Mesothelial cell of epicardium (in vitro differentiated cells): Measurements from ENCODE around the gene MMP24OS. TPM values are rescaled to one million over a fixed set of nuclear protein-coding genes. Genes with fewer than 3 reads are reported as not detected.
"Not testable (repeated sequence)": the region's sequence is repeated elsewhere in the genome, so short reads cannot be mapped to it uniquely, and the experiment has no call there.

Source experiments
- DNase-seq, 2 experiments: peaks; one replicate each; pipeline ENCODE4 v3.0.0; 2021; ENCODE audit warnings: low spot score in 2 of 2; ENCODE audit not compliant: unreplicated experiment in 2 of 2
- H3K27ac Mint-ChIP-seq: 2 replicates; pipeline ENCODE4 v1.8.0; 2021; ENCODE audit warnings: mixed read lengths
- H3K27me3 Mint-ChIP-seq: 2 replicates; pipeline ENCODE4 v1.8.0; 2021; ENCODE audit warnings: low read depth, mixed read lengths
- H3K36me3 Mint-ChIP-seq: 2 replicates; pipeline ENCODE4 v1.8.0; 2021; ENCODE audit warnings: mixed read lengths
- H3K4me1 Mint-ChIP-seq: 2 replicates; pipeline ENCODE4 v1.8.0; 2021; ENCODE audit warnings: mixed read lengths
- H3K4me3 Mint-ChIP-seq: 2 replicates; pipeline ENCODE4 v1.8.0; 2021; ENCODE audit warnings: mild to moderate bottlenecking, moderate library complexity, mixed read lengths
- H3K9me3 Mint-ChIP-seq: 2 replicates; pipeline ENCODE4 v1.8.0; 2021; ENCODE audit warnings: mixed read lengths
- CTCF ChIP-seq: fragments of 200-600 bp; sonication (generic); IDR thresholded peaks from one replicate; pipeline ENCODE4 v1.5.0; 2021; ENCODE audit warnings: antibody characterized with exemption; ENCODE audit not compliant: unreplicated experiment
- total RNA-seq: library from RNA; stranded (reverse); gene quantifications from 3 replicates; pipeline ENCODE4 v1.2.1, GENCODE V29; 2021

Gene MMP24OS
- total RNA-seq, 1 donor from 2014 or later = 66.1 TPM

DNA sequence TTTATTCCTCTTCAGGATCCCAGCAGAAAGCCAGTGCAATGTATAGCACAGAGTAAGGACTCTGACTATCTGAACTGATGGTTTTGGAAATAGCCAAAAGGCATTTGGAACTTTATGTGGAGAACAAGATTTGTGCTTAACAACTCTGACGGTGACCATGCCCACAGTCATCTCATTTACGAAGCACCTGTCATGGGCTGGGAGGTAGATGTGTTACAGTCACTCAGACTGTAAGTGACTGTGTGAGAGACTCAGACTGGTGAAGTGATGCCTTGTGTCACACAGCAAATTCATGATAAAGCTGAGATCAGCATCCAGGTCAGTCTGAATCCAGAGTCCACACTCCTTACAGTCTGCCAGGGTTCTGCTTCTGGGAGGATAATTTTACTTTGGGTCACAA lies 38.2 kb upstream of the MMP24OS start:
- TF ChIP-seq CTCF = no peak
- Mint-ChIP-seq H3K27me3 (no peaks in the 10 kb centered on the region), H3K4me3 (no peak overlapping the region), H3K9me3 (no peaks in the 10 kb centered on the region), H3K27ac (no peak overlapping the region), H3K36me3 (peaks cover 15% of the 10 kb centered on the region), H3K4me1 (peaks cover 45% of the 10 kb centered on the region)
- no peak for DNase-seq

DNA sequence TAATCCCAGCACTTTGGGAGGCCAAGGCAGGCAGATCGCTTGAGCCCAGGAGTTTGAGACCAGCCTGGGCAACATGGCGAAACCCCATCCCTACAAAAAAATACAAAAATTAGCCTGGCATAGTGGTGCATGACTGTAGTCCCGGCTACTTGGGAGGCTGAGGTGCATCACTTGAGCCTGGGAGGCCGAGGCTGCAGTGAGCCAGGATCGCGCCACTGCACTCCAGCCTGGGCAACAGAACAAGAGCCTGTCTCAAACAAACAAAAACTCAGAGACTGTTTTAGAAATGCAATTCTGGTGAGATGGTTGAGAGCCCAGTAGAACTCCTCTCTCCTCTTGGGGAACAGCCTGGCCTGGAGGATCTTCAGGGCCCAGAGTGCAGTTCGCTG lies 37.7 kb upstream of the MMP24OS start:
- H3K9me3 Mint-ChIP-seq, H3K4me3 Mint-ChIP-seq, H3K27me3 Mint-ChIP-seq, H3K27ac Mint-ChIP-seq, DNase-seq: not testable (repeated sequence)
- H3K4me1 Mint-ChIP-seq = peaks cover 40% of the 10 kb centered on the region
- H3K36me3 Mint-ChIP-seq = peaks cover 13% of the 10 kb centered on the region

DNA sequence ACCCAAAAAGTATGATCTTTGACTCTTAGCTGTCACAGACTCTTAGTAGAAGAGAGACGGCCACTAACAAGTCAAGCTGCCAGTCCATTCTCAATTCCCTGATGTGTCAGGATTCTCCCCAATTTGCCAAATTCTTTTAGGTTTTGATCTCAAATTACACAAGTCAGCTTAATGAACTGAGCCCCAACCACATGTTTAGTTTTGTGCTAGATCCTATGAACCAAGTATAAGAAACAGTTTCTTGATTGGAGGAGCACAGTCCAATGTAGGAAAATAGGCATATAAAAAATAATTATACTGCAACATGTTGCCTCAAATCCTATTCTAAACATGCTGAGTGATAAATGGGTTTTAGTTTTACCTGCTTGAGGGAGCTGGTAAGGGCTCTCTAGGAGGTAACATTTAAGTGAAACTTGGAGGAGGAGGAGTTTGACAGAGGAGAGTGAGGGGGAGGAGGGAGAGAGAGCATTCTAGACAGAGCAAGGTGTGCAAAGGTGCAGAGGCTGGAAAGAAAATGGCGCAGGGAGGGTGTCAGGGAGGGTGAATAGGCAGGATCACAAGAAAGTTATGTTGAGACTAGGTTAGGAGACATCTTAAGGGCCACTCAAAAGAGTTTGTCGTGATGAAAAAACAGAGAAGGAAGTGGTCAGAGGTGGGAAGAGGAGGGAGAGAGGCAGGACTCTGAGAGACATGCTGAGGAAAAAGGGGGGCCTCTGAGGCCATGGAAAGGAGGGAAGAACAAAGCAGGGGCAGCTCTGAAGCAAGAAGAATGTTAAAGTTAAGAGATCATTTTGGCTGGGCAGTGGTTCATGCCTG lies 37.1 kb upstream of the MMP24OS start:
- Mint-ChIP-seq H3K4me1 (peaks cover 34% of the 10 kb centered on the region), H3K27ac (peak overlapping the region; percentile 5)
- no peak for DNase-seq

DNA sequence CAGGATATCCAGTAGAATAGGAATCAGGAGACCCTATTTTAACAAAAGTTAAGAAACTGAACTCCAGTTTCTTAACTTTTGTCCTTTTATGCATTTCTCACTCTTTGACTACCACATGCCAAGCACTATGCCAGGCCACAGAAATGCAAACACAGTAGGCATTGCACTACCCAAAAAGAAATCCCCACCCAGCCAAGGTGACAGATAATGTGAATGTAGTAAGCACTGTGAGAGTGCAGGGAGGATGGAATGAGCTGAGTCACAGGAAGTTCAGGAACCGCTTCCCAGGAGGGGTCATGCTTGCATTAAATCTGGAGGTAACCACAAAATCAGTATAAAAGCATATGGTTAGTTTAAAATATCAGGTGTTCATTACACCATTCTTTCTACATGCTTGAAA lies 34.4 kb upstream of the MMP24OS start:
- Mint-ChIP-seq H3K27me3 (no peaks in the 10 kb centered on the region), H3K4me3 (no peak overlapping the region), H3K4me1 (peaks cover 10% of the 10 kb centered on the region), H3K9me3 (no peaks in the 10 kb centered on the region), H3K27ac (no peak overlapping the region), H3K36me3 (peaks cover 16% of the 10 kb centered on the region)
- no peak for DNase-seq
- no peak for TF ChIP-seq CTCF

More for the DNA sequence above, 37.1 kb upstream of the MMP24OS start:
- Mint-ChIP-seq H3K9me3 (no peaks in the 10 kb centered on the region), H3K27me3 (no peaks in the 10 kb centered on the region), H3K4me3 (no peak overlapping the region), H3K36me3 (peaks cover 15% of the 10 kb centered on the region)
- TF ChIP-seq CTCF = no peak

- Mint-ChIP-seq H3K27me3 (no peaks in the 10 kb centered on the region), H3K27ac (no peak overlapping the region), H3K36me3 (peaks cover 16% of the 10 kb centered on the region), H3K4me1 (peaks cover 10% of the 10 kb centered on the region), H3K9me3 (no peaks in the 10 kb centered on the region), H3K4me3 (no peak overlapping the region)
- no peak for TF ChIP-seq CTCF
- no peak for DNase-seq
Observed at GRCh38 chr20:35311822-35312221, 33.9 kb upstream of the MMP24OS start.

DNA sequence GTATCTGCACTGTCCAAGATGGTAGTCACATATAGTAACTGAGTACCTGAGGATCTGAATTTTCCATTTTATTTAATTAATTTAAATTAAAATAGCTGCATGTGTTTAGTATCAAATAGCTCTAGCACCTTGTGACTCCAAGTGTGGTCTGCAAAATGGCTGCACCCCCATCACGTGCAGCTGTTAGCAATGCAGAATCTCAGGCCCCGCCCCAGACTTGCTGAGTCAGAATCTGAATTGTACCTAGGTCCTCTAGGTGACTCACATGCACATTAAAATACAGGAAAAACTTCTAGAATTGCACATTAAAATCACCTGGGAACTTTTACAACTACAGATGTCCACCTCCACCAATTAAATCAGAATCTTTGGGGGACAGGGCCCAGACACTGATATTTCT lies 33.5 kb upstream of the MMP24OS start:
- no peak overlapping the region for H3K27ac Mint-ChIP-seq
- no peak for DNase-seq
- H3K9me3 Mint-ChIP-seq = no peaks in the 10 kb centered on the region
- no peak for TF ChIP-seq CTCF
- H3K36me3 Mint-ChIP-seq = peaks cover 16% of the 10 kb centered on the region
- H3K27me3 Mint-ChIP-seq = no peaks in the 10 kb centered on the region
- H3K4me1 Mint-ChIP-seq = peaks cover 10% of the 10 kb centered on the region
- H3K4me3 Mint-ChIP-seq = no peak overlapping the region
